B cell (primary cell): ENCODE results near the gene NUDT21. TPM values are rescaled to one million over a fixed set of nuclear protein-coding genes. Genes with fewer than 3 reads are reported as not detected.

Source experiments
- ATAC-seq: fragments of 200-7000 bp; cut with Tn5 transposase; one replicate; pipeline ENCODE4 v1.10.0; 2021; ENCODE audit warnings: low read depth, mild to moderate bottlenecking, moderate number of reproducible peaks, moderate library complexity
- CTCF ChIA-PET: fragments of 350-600 bp; sonication (Branson Sonifier 250); formaldehyde crosslinking; loops from one replicate; lab custom pipeline; 2021; ENCODE audit warnings: antibody characterized with exemption, inconsistent platforms; lab: Charles Lee
- POLR2A ChIA-PET: fragments of 350-600 bp; sonication (Branson Sonifier 250); formaldehyde crosslinking; loops from one replicate; lab custom pipeline; 2021; ENCODE audit warnings: antibody characterized with exemption; lab: Charles Lee
- DNase-seq: peaks from one replicate; pipeline ENCODE4 v3.0.0; 2013
- H2AFZ ChIP-seq: 2 replicates; pipeline ENCODE4 v1.6.1; 2012; ENCODE audit warnings: mild to moderate bottlenecking, low read depth, low read length; ENCODE audit not compliant: insufficient read depth, poor library complexity, severe bottlenecking
- H3K27ac ChIP-seq, 2 donors: 1 replicate in 1 of 2; 2 replicates in 1 of 2; pipeline ENCODE4 v1.5.1; 2012 to 2013; ENCODE audit warnings: low read length in 2 of 2, mild to moderate bottlenecking in 2 of 2, moderate library complexity in 1 of 2
- H3K27me3 ChIP-seq, 4 experiments: fragments of 200-600 bp in 1 of 4; sonication (generic) in 1 of 4; replicated peaks in 1 of 4; 1 replicate in 2 of 4; 2 replicates in 2 of 4; pipeline versions ENCODE4 v1.6.1 to v1.7.0; 2013 to 2016; ENCODE audit warnings: low read length in 3 of 4, mild to moderate bottlenecking in 2 of 4, mixed read lengths in 1 of 4, moderate library complexity in 1 of 4; ENCODE audit not compliant: insufficient read depth in 4 of 4, control insufficient read depth in 3 of 4; ENCODE audit errors: control extremely low read depth in 1 of 4
- H3K36me3 ChIP-seq, 2 experiments: replicated peaks in 1 of 2; 1 replicate in 1 of 2; 2 replicates in 1 of 2; pipeline versions ENCODE4 v1.6.1 to v1.7.1; 2013; ENCODE audit warnings: low read length in 1 of 2; ENCODE audit not compliant: insufficient read depth in 2 of 2, control insufficient read depth in 1 of 2; ENCODE audit errors: control extremely low read depth in 1 of 2, extremely low read depth in 1 of 2
- H3K4me1 ChIP-seq, 2 donors: fragments of 200-600 bp in 1 of 2; sonication (generic) in 1 of 2; 1 replicate in 1 of 2; 2 replicates in 1 of 2; pipeline versions ENCODE4 v1.5.1 to v1.6.1; 2013 to 2017; ENCODE audit warnings: low read length in 2 of 2; ENCODE audit not compliant: control insufficient read depth in 2 of 2, insufficient read depth in 2 of 2
- H3K4me2 ChIP-seq: replicated peaks from 2 replicates; pipeline ENCODE3; 2012; ENCODE audit warnings: mild to moderate bottlenecking, low read depth, low read length; ENCODE audit not compliant: poor library complexity, severe bottlenecking
- H3K4me3 ChIP-seq, 5 experiments: fragments of 200-600 bp in 1 of 5; sonication (generic) in 1 of 5; 1 replicate in 3 of 5; 2 replicates in 2 of 5; pipeline versions ENCODE4 v1.5.1 to v1.7.0; 2011 to 2016; ENCODE audit warnings: low read length in 4 of 5, mild to moderate bottlenecking in 4 of 5, low read depth in 2 of 5, control low read depth in 1 of 5, moderate library complexity in 1 of 5; ENCODE audit not compliant: insufficient read depth in 1 of 5; ENCODE audit errors: control extremely low read depth in 1 of 5, extremely low read depth in 1 of 5
- H3K79me2 ChIP-seq: fragments of 200-600 bp; sonication (generic); one replicate; pipeline ENCODE4 v1.6.0; 2016; ENCODE audit warnings: low read length; ENCODE audit not compliant: control insufficient read depth, insufficient read depth
- H3K9ac ChIP-seq: fragments of 200-600 bp; sonication (generic); 2 replicates; pipeline ENCODE4 v1.6.1; 2017; ENCODE audit warnings: mild to moderate bottlenecking, low read length, moderate library complexity
- H3K9me3 ChIP-seq, 3 donors: one replicate each; pipeline versions ENCODE4 v1.6.1 to v1.7.1; 2013; ENCODE audit warnings: low read length in 2 of 3; ENCODE audit not compliant: control insufficient read depth in 2 of 3, insufficient read depth in 1 of 3; ENCODE audit errors: control extremely low read depth in 1 of 3
- H4K20me1 ChIP-seq: 2 replicates; pipeline ENCODE4 v1.6.0; 2012; ENCODE audit warnings: mild to moderate bottlenecking, low read length; ENCODE audit not compliant: insufficient read depth, control insufficient read depth, poor library complexity, severe bottlenecking
- H3K27ac Mint-ChIP-seq: one replicate; pipeline ENCODE4 v1.8.0; 2021; ENCODE audit warnings: mixed read lengths
- H3K27me3 Mint-ChIP-seq: one replicate; pipeline ENCODE4 v1.8.0; 2021; ENCODE audit warnings: mixed read lengths
- H3K4me1 Mint-ChIP-seq: one replicate; pipeline ENCODE4 v1.8.0; 2021; ENCODE audit warnings: mixed read lengths
- H3K4me3 Mint-ChIP-seq: one replicate; pipeline ENCODE4 v1.8.0; 2021; ENCODE audit warnings: mixed read lengths
- H3K9me3 Mint-ChIP-seq: one replicate; pipeline ENCODE4 v1.8.0; 2022; ENCODE audit warnings: mixed read lengths; ENCODE audit not compliant: insufficient read depth
- CTCF ChIP-seq: fragments of 200-600 bp; IDR thresholded peaks from one replicate; pipeline ENCODE4 v1.8.0; 2022; ENCODE audit warnings: antibody characterized with exemption, mild to moderate bottlenecking
- EZH2 ChIP-seq: IDR thresholded peaks from 2 replicates; pipeline ENCODE4 v1.6.1; 2012; ENCODE audit warnings: borderline replicate concordance, low read depth, mild to moderate bottlenecking, moderate library complexity, low read length; ENCODE audit not compliant: insufficient read depth, poor library complexity, severe bottlenecking
- WGBS: methylation state at CpG from one replicate; pipeline ENCODE4 v1.1.5; 2013; ENCODE audit warnings: missing lambda C conversion rate; ENCODE audit not compliant: insufficient coverage; 5-methylcytosine and 5-hydroxymethylcytosine counted together
- intact Hi-C: fragments of 100-400 bp; cut with micrococcal nuclease; formaldehyde crosslinking; loops from one replicate; pipeline ENCODE4 v1.10.0; 2022
- polyA plus RNA-seq: library from polyadenylated mRNA; depleted of rRNA; stranded (reverse); fragments of >200 nt; gene quantifications from 2 replicates; pipeline ENCODE4 v1.2.3, GENCODE V29; 2012
- total RNA-seq, 2 donors: library from RNA; stranded (reverse); fragments of 120-200 nt in 1 of 2; gene quantifications; 1 replicate in 1 of 2; 2 replicates in 1 of 2; pipeline versions ENCODE4 v1.2.3 to v1.2.4, GENCODE V29; 2013 to 2022

The NUDT21 gene
- total and polyA plus RNA-seq, 2 donors (not counting 1 experiment from before 2014, with no cell fraction given), result 27.3 to 89.4 TPM

- Mint-ChIP-seq H3K4me1 (peaks cover 10% of the 10 kb centered on the region), H3K27ac (no peak overlapping the region), H3K27me3 (no peaks in the 10 kb centered on the region), H3K9me3 (no peaks in the 10 kb centered on the region), H3K4me3 (no peak overlapping the region)
- 98% methylated on average over 3 of the region's 4 CpGs for WGBS
- POLR2A ChIA-PET, result no interaction called here
- intact Hi-C loops, result loop anchor here (10.0 kb wide), 1 partner anchor 46 kb away; the partner anchor contains the start of genes NUDT21 and OGFOD1
- no peak for DNase-seq
- Histone ChIP-seq H3K27me3 (no peaks in the 10 kb centered on the region), H3K4me1 (no peaks in the 10 kb centered on the region), H3K4me3 (no peak overlapping the region), H3K4me2 (no peak overlapping the region), H3K9me3 (no peaks in the 10 kb centered on the region), H3K27ac (no peak overlapping the region), H3K36me3 (peaks cover 22 to 77% of the 10 kb centered on the region in 2 experiments), H3K79me2 (peaks cover 67% of the 10 kb centered on the region), H2AFZ (no peak overlapping the region), H4K20me1 (peaks cover 40% of the 10 kb centered on the region), H3K9ac (no peak overlapping the region)
- ATAC-seq, result no peak
- TF ChIP-seq EZH2 (no peak), CTCF (no peak)
- CTCF ChIA-PET, result interaction anchor here (2.0 kb wide), 1 partner anchor 15 kb away, joined by 6 read pairs; no protein-coding TSS in a partner anchor
These were observed 41.9 kb downstream of the NUDT21 start for GRCh38 chr16:56409195-56409594.

GRCh38 chr16:56408379-56409098, 42.6 kb downstream of the NUDT21 start:
- H3K79me2 ChIP-seq, result peaks cover 63% of the 10 kb centered on the region
- no peak overlapping the region for H3K27ac Mint-ChIP-seq
- H3K9ac ChIP-seq, result no peak overlapping the region
- no peak overlapping the region for H2AFZ ChIP-seq
- intact Hi-C loops, result loop anchor here (10.0 kb wide), 1 partner anchor 46 kb away; the partner anchor contains the start of genes NUDT21 and OGFOD1
- no peaks in the 10 kb centered on the region for H3K4me1 ChIP-seq
- no peaks in the 10 kb centered on the region for H3K27me3 Mint-ChIP-seq
- H3K4me3 Mint-ChIP-seq, result no peak overlapping the region
- H3K4me2 ChIP-seq, result no peak overlapping the region
- H3K27ac ChIP-seq, result no peak overlapping the region
- DNase-seq (no peak), ATAC-seq (no peak)
- H3K9me3 ChIP-seq, result no peaks in the 10 kb centered on the region
- H3K4me3 ChIP-seq, result no peak overlapping the region
- 86% methylated on average over 4 of the region's 7 CpGs for WGBS
- H3K36me3 ChIP-seq, result peaks cover 21 to 76% of the 10 kb centered on the region in 2 experiments
- H3K4me1 Mint-ChIP-seq, result peaks cover 6% of the 10 kb centered on the region
- no peaks in the 10 kb centered on the region for H3K9me3 Mint-ChIP-seq
- POLR2A ChIA-PET, result no interaction called here
- CTCF ChIA-PET, result interaction anchor here (2.0 kb wide), 1 partner anchor 15 kb away, joined by 6 read pairs; no protein-coding TSS in a partner anchor
- H3K27me3 ChIP-seq, result no peaks in the 10 kb centered on the region
- H4K20me1 ChIP-seq, result peaks cover 36% of the 10 kb centered on the region
- TF ChIP-seq CTCF (no peak), EZH2 (no peak)
